ENCODE results near the gene POU6F2. TPM values are rescaled to one million over a fixed set of nuclear protein-coding genes. Genes with fewer than 3 reads are reported as not detected.
"Not testable (repeated sequence)": the region's sequence is repeated elsewhere in the genome, so short reads cannot be mapped to it uniquely, and the experiment has no call there.

Gene POU6F2
- total RNA-seq, 1 experiment from 2014 or later = 3.9 TPM

GRCh38 chr7:39374436-39375040 is 396.8 kb downstream of the POU6F2 start:
- intact Hi-C loops (cut with micrococcal nuclease; ENCODE audit: unreplicated experiment) = no loop called here
- no peak for TF ChIP-seq CTCF (IDR thresholded peaks at IDR 0.05; ENCODE audit: insufficient read depth in 1 of 2, low read depth in 1 of 2, low read length in 1 of 2, severe bottlenecking in 1 of 2, unreplicated experiment in 1 of 2)
- Mint-ChIP-seq H3K4me3 (ENCODE audit: unreplicated experiment) (no peak overlapping the region), H3K4me1 (ENCODE audit: low read depth, unreplicated experiment) (no peaks in the 10 kb centered on the region), H3K27ac (ENCODE audit: unreplicated experiment) (no peak overlapping the region), H3K36me3 (ENCODE audit: insufficient read depth, unreplicated experiment) (peaks cover 6% of the 10 kb centered on the region), H3K9me3 (ENCODE audit: unreplicated experiment) (no peaks in the 10 kb centered on the region), H3K27me3 (ENCODE audit: insufficient read depth, unreplicated experiment) (peaks cover 6% of the 10 kb centered on the region)
- Histone ChIP-seq H3K9me3 (no peaks in the 10 kb centered on the region), H3K4me3 (ENCODE audit: low read depth, low read length) (no peak overlapping the region), H3K36me3 (ENCODE audit: control insufficient read depth, insufficient read depth, low read length) (no peaks in the 10 kb centered on the region), H3K27me3 (replicated peaks; ENCODE audit: control insufficient read depth, insufficient read depth, low read length) (no peaks in the 10 kb centered on the region; the same call in 1 of the 2 replicates), H3K4me1 (no peaks in the 10 kb centered on the region)
- CTCF ChIA-PET = no interaction called here
- POLR2A ChIA-PET = no interaction called here
- BruUV-seq (replicated peaks) = no TSS peak
- DNase-seq = no peak

GRCh38 chr7:39375047-39375873 is 397.6 kb downstream of the POU6F2 start:
- H3K4me3 ChIP-seq (ENCODE audit: low read depth, low read length) = no peak overlapping the region
- no peaks in the 10 kb centered on the region for H3K36me3 ChIP-seq (ENCODE audit: control insufficient read depth, insufficient read depth, low read length)
- Mint-ChIP-seq H3K9me3 (ENCODE audit: unreplicated experiment) (no peaks in the 10 kb centered on the region), H3K4me1 (ENCODE audit: low read depth, unreplicated experiment) (no peaks in the 10 kb centered on the region), H3K27me3 (ENCODE audit: insufficient read depth, unreplicated experiment) (peaks cover 6% of the 10 kb centered on the region), H3K36me3 (ENCODE audit: insufficient read depth, unreplicated experiment) (peaks cover 6% of the 10 kb centered on the region), H3K4me3 (ENCODE audit: unreplicated experiment) (no peak overlapping the region), H3K27ac (ENCODE audit: unreplicated experiment) (no peak overlapping the region)
- no TSS peak for BruUV-seq (replicated peaks)
- intact Hi-C loops (cut with micrococcal nuclease; ENCODE audit: unreplicated experiment) = no loop called here
- CTCF ChIA-PET = no interaction called here
- no peak for DNase-seq
- POLR2A ChIA-PET = no interaction called here
- no peak for TF ChIP-seq CTCF (IDR thresholded peaks at IDR 0.05; ENCODE audit: insufficient read depth in 1 of 2, low read depth in 1 of 2, low read length in 1 of 2, severe bottlenecking in 1 of 2, unreplicated experiment in 1 of 2)
- H3K4me1 ChIP-seq = no peaks in the 10 kb centered on the region
- H3K27me3 ChIP-seq (replicated peaks; ENCODE audit: control insufficient read depth, insufficient read depth, low read length) = no peaks in the 10 kb centered on the region; the same call in 1 of the 2 replicates
- no peaks in the 10 kb centered on the region for H3K9me3 ChIP-seq

GRCh38 chr7:39375874-39376190 is 398.1 kb downstream of the POU6F2 start:
- H3K4me1 Mint-ChIP-seq (ENCODE audit: low read depth, unreplicated experiment) = no peaks in the 10 kb centered on the region
- H3K36me3 ChIP-seq (ENCODE audit: control insufficient read depth, insufficient read depth, low read length) = no peaks in the 10 kb centered on the region
- CTCF ChIA-PET = no interaction called here
- no peaks in the 10 kb centered on the region for H3K27me3 ChIP-seq (replicated peaks; ENCODE audit: control insufficient read depth, insufficient read depth, low read length)
- intact Hi-C loops (cut with micrococcal nuclease; ENCODE audit: unreplicated experiment) = no loop called here
- peaks cover 6% of the 10 kb centered on the region for H3K27me3 Mint-ChIP-seq (ENCODE audit: insufficient read depth, unreplicated experiment)
- H3K4me1 ChIP-seq = no peaks in the 10 kb centered on the region
- no peak for TF ChIP-seq CTCF (IDR thresholded peaks at IDR 0.05; ENCODE audit: insufficient read depth in 1 of 2, low read depth in 1 of 2, low read length in 1 of 2, severe bottlenecking in 1 of 2, unreplicated experiment in 1 of 2)
- H3K4me3 ChIP-seq (ENCODE audit: low read depth, low read length) = no peak overlapping the region
- POLR2A ChIA-PET = no interaction called here
- no peaks in the 10 kb centered on the region for H3K9me3 ChIP-seq
- no peak overlapping the region for H3K27ac Mint-ChIP-seq (ENCODE audit: unreplicated experiment)
- H3K36me3 Mint-ChIP-seq (ENCODE audit: insufficient read depth, unreplicated experiment) = peaks cover 6% of the 10 kb centered on the region
- H3K9me3 Mint-ChIP-seq (ENCODE audit: unreplicated experiment) = no peaks in the 10 kb centered on the region
- no TSS peak for BruUV-seq (replicated peaks)
- no peak overlapping the region for H3K4me3 Mint-ChIP-seq (ENCODE audit: unreplicated experiment)
- no peak for DNase-seq

GRCh38 chr7:39376881-39377280 is 399.2 kb downstream of the POU6F2 start:
- intact Hi-C loops (cut with micrococcal nuclease; ENCODE audit: unreplicated experiment); CTCF ChIA-PET; H3K27ac Mint-ChIP-seq (ENCODE audit: unreplicated experiment); H3K4me1 ChIP-seq; H3K4me3 Mint-ChIP-seq (ENCODE audit: unreplicated experiment); H3K27me3 Mint-ChIP-seq (ENCODE audit: insufficient read depth, unreplicated experiment); H3K4me1 Mint-ChIP-seq (ENCODE audit: low read depth, unreplicated experiment); POLR2A ChIA-PET; DNase-seq; BruUV-seq (replicated peaks); H3K4me3 ChIP-seq (ENCODE audit: low read depth, low read length); H3K9me3 ChIP-seq; H3K9me3 Mint-ChIP-seq (ENCODE audit: unreplicated experiment); H3K27me3 ChIP-seq (replicated peaks; ENCODE audit: control insufficient read depth, insufficient read depth, low read length); H3K36me3 ChIP-seq (ENCODE audit: control insufficient read depth, insufficient read depth, low read length); H3K36me3 Mint-ChIP-seq (ENCODE audit: insufficient read depth, unreplicated experiment): not testable (repeated sequence)

All from Caco-2 (cell line).